OCI-LY3 (cell line): ENCODE data around the gene LPCAT2.

ENCODE experiments used
- EZH2phosphoT487 ChIP-seq: fragments of 200-600 bp; shearing (Covaris generic); IDR thresholded peaks from 2 replicates; pipeline ENCODE4 v1.6.1; 2018; ENCODE audit warnings: antibody characterized with exemption, mixed run types, low read depth
- TF ChIP-seq, protein P1 (sequence below): fragments of 200-600, 300-600 bp; sonication (generic); IDR thresholded peaks from 2 replicates; pipeline ENCODE4 v1.5.1; 2014; ENCODE audit warnings: antibody characterized with exemption, low read length, low read depth

DNA sequence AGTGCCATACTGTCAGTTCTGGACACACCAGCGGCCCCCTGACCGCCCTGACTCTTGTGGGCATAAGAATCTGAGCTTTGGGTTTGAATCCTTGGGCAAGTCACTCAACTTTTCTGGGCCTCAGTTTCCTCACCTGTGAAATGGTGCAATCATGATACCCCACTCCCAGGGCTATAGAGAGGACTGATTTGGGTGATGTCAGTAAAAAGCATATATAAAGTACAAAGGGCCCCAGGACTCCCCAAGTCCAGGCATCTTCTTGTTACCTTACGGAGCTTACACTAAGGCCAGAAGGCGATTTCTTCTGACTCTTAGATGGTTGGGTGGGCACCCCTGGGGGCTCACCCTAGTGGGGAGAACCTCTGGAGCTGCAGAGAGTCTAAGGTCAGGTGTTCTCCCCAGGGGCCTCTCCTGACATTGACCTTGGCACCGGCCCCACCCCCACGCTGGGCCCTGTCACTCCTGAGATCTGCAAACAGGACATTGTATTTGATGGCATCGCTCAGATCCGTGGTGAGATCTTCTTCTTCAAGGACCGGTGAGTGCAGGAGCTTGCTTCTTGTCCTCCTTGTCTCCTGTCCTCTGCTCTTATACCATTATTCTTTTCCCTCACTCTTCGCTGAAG is 16.0 kb upstream of the LPCAT2 start:
- TF ChIP-seq, protein P1, sequence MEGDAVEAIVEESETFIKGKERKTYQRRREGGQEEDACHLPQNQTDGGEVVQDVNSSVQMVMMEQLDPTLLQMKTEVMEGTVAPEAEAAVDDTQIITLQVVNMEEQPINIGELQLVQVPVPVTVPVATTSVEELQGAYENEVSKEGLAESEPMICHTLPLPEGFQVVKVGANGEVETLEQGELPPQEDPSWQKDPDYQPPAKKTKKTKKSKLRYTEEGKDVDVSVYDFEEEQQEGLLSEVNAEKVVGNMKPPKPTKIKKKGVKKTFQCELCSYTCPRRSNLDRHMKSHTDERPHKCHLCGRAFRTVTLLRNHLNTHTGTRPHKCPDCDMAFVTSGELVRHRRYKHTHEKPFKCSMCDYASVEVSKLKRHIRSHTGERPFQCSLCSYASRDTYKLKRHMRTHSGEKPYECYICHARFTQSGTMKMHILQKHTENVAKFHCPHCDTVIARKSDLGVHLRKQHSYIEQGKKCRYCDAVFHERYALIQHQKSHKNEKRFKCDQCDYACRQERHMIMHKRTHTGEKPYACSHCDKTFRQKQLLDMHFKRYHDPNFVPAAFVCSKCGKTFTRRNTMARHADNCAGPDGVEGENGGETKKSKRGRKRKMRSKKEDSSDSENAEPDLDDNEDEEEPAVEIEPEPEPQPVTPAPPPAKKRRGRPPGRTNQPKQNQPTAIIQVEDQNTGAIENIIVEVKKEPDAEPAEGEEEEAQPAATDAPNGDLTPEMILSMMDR = no peak
- no peak for TF ChIP-seq EZH2phosphoT487
